ENCODE results near the gene KCNK6.
A peak's percentile ranks its signal among the peaks of the same experiment; 100 is the strongest.
"Not testable (repeated sequence)": the region's sequence is repeated elsewhere in the genome, so short reads cannot be mapped to it uniquely, and the experiment has no call there.

Gene KCNK6

DNA sequence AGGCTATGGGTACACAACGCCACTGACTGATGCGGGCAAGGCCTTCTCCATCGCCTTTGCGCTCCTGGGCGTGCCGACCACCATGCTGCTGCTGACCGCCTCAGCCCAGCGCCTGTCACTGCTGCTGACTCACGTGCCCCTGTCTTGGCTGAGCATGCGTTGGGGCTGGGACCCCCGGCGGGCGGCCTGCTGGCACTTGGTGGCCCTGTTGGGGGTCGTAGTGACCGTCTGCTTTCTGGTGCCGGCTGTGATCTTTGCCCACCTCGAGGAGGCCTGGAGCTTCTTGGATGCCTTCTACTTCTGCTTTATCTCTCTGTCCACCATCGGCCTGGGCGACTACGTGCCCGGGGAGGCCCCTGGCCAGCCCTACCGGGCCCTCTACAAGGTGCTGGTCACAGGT, 6.9 kb downstream of the KCNK6 start:
- DNase-seq, result no peak

DNA sequence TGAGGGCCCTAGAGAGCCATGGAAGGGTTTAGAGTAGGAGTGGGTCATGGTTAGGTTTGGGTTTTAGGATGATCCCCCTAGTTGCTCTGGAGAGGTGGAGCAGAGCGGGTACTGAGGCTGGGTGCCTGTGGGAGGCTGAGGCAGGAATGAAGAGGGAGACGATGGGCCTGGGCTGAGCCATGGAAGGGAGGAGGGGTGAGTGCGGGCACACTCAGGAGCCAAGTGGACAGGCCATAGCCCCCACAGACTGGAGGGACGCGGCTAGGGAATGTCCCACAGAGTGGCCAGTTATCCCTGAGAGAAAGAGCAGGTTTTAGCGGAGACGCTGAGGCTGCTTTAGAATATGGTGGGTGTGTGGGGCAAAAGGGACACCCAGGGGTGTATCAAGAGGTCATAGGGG, 10.0 kb downstream of the KCNK6 start:
- no peak for DNase-seq

DNA sequence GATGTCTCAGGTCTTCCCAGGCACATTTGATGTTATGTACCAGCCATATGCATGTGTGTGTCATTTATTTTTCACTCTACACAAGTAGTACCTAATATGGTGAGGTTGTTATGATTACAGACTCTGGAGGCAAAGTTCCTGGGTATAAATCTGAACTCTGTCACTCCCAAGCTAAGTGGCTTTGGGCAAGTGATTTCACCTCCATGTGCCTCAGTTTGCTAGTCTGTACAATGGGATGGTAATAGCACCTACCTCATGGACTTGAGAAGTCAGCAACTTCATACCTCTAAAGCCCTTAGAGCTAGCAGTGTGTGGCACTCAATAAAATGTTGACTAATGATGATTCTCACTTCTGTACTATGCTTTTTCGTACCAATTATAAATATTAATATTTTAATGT, 12.1 kb downstream of the KCNK6 start:
- no peak for DNase-seq

DNA sequence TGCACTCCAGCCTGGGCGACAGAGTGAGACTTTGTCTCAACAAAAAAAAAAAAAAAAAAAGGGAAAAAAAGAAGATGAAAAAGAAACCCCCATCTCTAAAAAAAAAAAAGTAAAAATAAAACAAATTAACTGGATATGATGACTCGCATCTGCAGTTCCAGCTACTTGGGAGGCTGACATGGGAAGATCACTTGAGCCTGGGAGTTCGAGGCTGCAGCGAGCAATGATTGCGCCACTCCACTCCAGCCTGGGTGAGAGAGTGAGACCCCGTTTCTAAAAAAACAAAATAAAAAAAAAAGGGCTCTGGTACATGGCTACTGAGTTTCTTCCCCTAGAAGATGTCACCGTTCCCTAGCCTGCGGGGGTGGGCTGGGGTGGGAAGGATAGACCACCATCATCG, 13.6 kb downstream of the KCNK6 start:
- DNase-seq, result no peak

DNA sequence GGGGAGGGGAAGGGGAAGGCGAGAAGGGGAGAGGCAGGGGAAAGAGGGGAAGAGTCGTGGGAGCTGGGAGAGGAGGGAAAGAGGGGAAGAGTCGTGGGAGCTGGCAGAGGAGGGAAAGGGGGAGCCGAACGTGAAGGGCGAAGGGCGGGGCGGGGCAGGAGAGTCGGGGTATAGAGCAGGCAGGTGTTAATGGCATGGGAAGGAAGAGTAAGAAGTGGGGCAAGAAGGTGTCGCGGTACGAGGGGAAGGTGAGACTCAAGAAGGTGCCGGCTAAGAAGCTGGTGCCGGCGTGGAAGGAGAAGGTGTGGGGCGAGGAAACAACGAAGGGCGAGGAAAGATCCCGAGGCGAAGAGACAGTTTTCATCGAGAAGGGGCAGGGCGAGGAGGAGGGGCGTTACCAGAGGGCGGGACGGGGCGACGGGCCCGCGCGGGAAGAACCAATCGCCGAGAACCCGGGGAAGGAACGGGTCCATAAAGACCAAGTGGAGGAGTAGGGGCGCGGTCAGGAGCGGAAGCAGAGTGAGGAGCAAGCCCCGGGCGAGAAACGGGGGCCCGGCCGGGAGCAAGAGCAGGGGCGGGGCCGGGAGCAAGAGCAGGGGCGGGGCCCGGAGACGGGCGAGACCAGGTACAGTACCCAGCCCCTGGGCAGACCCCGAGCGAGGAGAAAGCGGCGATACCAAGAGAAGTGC, 16.4 kb downstream of the KCNK6 start:
- peak; percentile 91 for DNase-seq

DNA sequence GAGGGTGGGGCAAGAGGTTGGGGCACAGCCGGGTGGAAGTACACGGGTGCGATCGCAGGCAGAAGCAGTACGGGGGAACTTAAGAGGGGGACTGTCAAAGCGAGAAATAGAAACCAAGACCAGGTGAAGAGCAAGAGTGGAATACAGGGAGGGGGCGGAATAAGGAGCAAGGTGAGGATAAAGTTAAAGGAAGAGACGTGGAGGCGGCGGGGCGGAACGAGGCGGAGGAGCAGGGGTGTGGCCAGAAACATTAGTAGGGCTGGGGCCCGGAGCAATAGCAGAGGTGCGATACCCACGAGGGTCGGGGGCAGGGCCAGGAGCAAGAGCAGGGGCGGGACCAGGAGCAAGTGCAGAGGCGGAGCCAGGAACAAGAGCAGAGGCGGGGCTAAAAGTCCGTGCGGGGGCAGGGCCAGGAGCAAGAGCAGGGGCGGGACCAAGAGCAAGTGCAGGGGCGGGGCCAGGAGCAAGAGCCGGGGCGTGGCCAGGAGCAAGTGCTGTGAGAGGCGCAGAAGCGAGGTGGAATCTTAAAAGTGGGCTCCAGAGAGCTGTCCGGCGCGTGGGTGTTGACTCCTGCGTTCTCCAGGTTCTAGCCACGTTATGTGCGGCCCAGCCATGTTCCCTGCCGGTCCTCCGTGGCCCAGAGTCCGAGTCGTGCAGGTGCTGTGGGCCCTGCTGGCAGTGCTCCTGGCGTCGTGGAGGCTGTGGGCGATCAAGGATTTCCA, 17.2 kb downstream of the KCNK6 start:
- peak; percentile 97 for DNase-seq

DNA sequence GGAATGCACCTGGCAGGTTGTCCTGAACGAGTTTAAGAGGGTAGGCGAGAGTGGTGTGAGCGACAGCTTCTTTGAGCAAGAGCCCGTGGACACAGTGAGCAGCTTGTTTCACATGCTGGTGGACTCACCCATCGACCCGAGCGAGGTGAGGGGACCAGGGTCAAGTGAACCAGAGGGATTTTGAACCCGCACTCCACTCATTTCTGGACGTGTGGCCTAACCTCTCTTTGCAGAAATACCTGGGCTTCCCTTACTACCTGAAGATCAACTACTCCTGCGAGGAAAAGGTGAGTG, 17.7 kb downstream of the KCNK6 start:
- DNase-seq, result no peak

DNA sequence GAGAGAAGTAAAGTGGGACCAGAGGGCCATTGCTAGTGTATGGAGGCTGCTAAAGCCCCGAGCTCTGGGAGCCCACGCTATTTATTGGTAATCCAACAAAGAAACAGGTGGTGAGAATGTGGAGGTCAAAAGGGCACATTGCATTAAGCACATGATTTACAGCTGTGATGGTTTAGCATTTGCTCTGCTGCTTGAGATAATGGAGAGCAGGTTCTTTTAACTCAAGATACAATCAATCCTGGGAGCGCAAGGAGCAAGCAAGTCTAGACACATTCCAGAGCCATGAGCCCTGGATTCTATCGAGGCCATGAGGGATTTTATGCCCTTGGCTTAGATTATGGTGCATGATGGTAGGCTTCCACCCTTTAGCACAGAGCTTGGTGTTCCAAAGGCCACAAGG, 19.4 kb downstream of the KCNK6 start:
- DNase-seq, result not testable (repeated sequence)

DNA sequence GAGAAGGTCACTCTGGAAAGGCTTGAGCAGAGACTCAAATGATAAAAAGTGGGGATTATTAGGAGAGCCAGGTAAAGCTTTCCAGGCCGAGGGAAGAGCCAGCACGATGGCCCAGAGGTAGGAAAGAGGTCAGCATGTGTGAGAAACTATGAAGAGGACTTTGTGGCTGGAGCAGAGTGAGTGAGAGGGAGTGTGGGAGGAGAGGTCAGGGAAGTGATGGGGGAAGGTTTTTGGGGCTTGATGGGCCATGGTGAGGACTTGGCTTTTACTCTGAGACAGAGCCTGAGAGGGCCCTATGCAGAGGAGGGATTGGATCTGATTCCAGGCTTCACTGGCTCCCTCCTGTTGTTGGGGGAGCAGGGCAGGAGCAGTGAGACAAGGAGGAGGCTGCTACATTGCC, 21.3 kb downstream of the KCNK6 start:
- no peak for DNase-seq

DNA sequence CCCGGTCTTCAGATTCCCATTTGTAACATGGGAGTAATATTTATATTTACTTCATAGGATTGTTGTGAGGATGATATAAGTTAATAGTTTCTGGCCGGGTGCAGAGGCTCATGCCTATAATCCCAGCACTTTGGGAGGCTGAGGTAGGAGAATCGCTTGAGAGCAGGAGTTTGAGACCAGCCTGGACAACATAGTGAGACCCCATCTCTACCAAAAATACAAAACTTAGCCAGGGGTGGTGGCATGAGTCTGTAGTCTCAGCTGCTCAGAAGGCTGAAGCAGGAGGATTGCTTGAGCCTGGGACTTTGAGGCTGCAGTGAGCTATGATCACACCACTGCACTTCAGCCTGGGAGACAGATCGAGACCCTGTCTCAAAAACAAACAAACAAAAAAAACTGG, 27.2 kb downstream of the KCNK6 start:
- DNase-seq, result no peak

DNA sequence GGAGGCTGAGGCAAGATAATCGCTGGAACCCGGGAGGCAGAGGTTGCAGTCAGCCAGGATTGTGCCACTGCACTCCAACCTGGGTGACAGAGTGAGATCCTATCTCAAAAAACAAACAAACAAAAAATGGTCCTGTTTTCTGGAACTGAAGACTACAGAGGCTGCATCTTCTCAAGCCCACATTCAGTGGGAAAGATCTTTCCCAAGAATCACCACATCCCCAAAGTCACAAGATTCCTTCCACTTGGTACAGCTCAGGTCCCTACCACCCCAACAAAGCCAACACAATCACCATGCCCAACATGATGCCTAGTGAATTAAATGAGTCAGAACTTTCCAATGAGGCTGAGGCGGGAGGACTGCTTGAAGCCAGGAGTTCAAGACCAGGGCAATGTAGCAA, 31.2 kb downstream of the KCNK6 start:
- DNase-seq, result no peak

DNA sequence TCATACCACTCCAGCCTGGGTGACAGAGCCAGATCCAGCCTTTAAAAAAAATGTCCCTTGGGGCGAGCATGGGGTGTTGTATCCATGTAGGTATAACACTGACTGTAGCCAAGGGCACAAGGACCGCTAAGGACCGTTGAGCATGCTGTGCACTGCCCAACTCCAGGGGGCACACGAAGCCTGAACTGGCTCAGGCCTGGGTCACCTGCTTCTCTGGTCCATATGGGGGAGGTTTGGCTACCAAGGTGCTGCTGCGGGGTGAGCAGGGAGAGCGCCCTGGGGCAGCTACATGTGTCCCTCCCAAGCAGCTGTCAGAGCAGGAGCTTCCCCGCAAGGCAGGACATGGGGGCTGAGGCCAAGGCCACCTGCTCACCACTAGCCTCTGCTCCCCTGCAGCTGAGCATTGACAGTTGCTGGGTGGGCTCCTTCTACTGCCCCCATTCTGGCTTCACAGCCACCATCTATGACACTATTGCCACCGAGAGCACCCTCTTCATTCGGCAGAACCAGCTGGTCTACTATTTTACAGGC, 32.3 kb downstream of the KCNK6 start:
- DNase-seq, result no peak

DNA sequence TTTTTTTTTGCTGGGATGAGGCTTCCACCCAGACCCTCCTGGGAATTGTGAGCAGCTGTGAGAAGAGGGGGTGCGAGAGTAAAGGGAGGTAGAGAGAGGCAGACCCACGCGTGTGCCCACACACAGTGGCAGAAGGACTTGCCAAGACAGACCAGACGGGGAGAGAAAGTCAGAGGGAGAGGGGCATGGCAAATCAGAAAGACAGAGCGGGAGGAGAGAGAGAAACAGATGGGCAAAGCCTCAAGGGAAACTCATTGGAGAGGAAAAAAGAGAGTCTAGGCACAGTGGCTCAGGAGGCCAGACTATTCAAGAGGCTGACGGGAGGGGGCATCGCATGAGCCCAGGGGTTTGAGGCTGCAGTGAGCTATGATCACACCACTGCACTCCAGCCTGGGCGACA, 33.0 kb downstream of the KCNK6 start:
- no peak for DNase-seq

DNA sequence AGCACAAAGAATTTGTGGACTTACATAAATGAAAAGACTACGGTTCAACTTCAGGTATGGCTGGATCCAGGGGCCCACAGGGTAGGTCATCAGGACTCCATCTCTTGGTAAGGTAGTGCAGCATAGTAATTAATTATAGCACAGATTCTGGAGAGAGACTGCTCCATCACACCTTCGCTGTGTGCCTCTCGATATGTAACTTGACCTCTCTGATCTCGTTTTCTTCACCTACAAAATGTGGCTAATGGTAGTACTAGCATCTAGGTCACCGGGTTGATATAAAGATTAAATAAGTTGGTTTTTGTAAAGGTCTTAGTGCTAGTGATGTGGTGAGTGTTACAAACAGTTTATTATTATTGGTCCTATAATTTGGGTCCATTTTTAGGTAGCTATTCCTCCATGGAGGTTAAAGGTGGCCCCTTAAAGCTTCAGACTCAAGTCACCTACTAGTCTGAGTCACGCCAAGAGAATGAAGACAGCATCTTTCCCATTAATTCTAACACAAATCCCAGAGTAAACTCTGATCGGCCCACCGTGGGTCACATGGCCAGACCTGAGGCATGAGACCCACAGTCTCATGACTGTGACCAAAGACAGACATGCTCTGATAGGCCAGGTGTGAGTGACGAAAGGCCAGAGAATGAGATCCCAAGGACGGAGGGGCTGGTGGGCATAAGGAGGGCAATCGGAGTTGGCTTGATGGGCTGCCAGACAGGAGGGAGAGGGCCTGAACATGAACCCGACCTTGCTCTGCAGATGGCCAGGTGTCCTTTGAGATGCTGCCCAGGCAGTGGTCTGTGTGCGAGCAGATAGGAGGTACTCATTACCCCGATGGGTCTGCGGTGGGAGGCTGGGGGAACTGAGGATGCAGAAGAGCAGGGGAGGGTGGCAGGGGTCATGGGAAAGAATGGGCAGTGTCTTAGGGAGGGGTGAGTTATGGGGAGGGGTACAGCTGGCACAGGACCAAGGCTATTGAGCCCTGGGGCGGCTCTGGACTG, 36.4 kb downstream of the KCNK6 start:
- no peak for DNase-seq

DNA sequence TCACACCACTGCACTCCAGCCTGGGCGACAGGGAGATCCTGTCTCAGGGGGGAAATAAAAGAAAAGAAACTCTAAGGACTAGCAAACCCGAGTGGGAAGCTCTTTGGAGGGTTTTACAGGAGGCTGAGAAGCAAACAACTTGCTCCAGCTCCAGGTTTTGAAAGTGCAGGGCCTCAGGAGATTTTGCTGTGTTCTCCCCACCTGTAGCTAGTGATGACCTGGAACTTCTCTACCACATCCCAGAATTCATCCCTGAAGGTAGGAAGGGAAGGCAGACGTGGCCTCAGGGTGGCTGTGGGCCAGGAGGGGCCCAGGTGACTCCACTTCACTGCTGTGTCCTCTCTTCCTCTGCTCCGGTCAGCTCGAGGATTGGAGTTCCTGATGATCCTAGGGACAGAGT, 38.4 kb downstream of the KCNK6 start:
- no peak for DNase-seq

DNA sequence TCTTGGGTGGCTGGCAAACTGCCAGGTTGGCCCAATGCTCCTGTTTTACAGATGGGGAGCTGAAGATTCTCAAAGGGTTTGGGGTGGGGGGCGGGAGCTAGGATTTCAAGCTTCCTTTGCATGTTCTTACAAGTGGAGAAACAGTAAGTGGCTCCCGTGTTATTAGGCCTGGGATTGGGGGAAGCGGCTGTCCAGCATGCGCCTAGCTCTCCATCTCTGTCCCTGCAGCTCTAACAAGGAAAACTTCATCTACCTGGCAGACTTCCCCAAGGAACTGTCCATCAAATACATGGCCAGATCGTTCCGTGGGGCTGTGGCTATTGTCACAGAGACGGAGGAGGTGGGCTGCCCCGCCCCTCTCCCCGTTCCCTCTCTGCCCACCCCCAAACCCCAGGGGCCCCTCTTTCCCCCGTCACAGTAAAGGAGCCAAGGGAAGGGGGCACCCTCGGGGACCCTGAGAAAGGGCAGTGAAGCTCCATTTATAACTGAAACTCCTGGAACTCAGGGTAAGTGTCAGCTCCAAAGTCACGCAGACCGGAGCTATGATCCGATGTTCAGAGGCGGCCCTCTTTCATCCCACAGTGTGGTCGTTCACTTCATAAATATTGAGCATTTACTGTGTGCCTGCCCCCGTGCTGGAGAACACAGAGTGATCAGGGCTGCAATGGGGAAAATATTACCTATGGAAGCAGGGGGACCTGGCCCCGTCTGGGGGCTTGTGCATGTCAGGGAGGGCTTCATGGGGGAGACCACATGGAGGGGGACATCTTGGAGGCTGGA, 39.8 kb downstream of the KCNK6 start:
- no peak for DNase-seq

DNA sequence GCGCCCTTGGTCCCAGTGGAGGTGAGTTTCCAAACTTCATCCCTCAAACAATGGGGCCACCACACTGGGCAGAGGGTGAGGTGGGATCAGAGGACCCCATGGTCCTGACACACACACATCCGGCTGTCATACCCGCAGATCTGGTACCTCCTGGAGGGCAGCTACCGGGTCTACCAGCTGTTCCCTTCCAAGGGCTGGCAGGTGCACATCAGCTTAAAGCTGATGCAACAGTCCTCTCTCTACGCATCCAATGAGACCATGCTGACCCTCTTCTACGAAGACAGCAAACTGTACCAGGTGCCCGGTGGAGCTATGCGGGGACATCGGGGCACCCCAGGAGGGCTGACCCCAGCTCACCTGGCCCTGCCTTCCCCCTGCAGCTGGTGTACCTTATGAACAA, 40.7 kb downstream of the KCNK6 start:
- no peak for DNase-seq

DNA sequence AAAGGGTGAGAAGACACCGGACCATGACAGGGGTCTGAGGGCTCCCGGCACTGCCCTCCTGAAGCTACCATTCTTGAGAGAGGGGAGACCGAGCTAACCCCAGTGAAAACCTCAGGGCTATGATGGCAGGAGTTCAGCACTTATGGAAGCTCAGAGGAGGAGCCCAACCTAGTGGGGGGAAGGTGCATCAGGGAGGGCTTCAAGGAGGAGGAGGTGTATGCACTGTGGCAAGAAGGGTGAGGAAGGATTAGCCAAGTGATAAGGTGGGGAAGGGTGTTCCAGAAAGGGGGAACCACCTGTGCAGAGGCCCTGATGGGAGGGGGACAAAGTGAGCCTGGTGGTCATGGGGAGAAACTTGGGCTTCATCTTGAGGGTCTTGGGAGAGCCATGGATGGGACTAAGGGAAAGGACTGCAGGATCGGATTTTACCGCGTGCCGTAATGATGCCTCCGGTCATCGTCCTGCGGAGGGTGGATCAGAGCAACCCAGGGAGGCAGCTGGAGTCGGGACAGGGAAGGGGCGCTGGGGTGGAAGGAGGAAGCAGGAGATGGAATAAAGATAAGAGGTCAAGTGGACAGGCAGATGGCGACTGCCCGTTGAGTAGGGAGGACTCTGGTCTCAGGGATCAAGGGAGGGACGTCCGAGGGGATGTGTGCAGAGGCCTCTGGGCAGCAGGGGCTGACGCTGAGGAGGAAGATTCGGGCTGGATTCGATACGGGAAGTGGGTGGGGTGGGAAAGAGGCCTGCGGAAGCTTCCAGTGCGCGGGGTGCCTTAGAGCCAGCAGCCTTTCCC, 41.4 kb downstream of the KCNK6 start:
- no peak for DNase-seq

DNA sequence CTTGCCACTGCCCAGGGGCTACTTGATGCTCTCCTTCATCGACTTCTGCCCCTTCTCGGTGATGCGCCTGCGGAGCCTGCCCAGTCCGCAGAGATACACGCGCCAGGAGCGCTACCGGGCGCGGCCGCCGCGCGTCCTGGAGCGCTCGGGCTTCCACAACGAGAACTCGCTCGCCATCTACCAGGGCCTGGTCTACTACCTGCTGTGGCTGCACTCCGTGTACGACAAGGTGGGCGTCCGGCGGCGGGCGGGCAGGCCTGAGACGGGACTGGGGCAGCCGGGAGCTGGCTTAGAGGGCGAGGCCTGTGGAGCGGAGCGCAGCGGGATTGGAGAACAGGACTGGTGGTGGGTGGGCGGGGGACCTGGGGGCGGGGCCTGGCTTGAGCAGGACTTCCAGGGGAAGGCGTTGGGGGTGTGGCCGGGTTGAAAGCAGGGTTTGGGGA, 42.0 kb downstream of the KCNK6 start:
- no peak for DNase-seq

DNA sequence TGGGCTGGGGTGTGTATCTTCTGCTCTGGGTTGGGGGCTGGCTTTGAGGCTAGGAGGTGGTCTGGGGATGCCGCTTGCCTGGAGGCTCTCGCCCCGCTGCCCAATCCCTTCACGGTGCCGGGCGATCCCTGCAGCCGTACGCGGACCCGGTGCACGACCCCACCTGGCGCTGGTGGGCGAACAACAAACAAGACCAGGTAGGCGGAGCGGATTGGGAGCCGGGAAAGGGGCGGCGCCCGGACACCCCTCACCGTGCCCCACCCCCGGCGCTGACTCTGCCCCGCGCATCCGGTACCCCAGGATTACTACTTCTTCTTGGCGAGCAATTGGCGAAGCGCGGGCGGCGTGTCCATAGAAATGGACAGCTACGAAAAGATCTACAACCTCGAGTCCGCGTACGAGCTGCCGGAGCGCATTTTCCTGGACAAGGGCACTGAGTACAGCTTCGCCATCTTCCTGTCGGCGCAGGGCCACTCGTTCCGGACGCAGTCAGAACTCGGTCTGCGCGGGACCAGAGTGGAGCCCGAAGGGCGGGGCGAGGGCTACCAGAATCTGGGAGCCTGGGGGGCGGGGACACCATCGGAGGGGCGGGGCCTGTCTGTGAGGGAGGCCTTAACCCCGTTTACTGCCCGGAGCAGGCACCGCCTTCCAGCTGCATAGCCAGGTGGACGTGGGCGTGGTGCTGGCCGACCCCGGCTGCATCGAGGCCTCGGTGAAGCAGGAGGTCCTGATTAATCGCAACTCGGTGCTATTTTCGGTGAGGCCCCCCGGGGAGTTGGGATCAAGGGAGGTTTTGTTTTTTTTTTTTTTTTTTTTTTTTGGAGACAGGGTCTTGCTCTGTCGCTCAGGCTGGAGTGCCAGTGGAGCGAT, 42.7 kb downstream of the KCNK6 start:
- no peak for DNase-seq

Data from NCI-H2029 treated with DMSO at 0.1 percent for 48 hours (cell line).